Pancreas (tissue), 10 donors: ENCODE data around the gene CACNA1C. TPM values are rescaled to one million over a fixed set of nuclear protein-coding genes. Genes with fewer than 3 reads are reported as not detected.

Experiments used
- ATAC-seq, 4 donors: fragments of 200-7000 bp; cut with Tn5 transposase; one replicate each; pipeline versions ENCODE4 v1.8.0 to v1.9.1; 2020; ENCODE audit warnings: mild to moderate bottlenecking in 4 of 4, moderate library complexity in 4 of 4
- DNase-seq, 6 donors: peaks; one replicate each; pipeline ENCODE4 v3.0.0-alpha.2; 2020
- FAIRE-seq: peaks from 2 replicates; lab custom pipeline; 2012; peaks lifted over from hg19 to GRCh38; lab: Jason Lieb, UNC
- H3K27ac ChIP-seq, 4 donors: fragments of 200-600 bp; sonication (generic); 1 replicate in 3 of 4; 2 replicates in 1 of 4; pipeline versions ENCODE4 v1.5.0 to v1.8.0; 2020
- H3K27me3 ChIP-seq, 4 donors: fragments of 200-600 bp; one replicate each; pipeline ENCODE4 v1.8.0; 2021
- H3K36me3 ChIP-seq, 3 donors: fragments of 200-600 bp; sonication (generic) in 1 of 3; one replicate each; pipeline versions ENCODE4 v1.5.0 to v1.8.0; 2020 to 2021
- H3K4me1 ChIP-seq, 3 donors: fragments of 200-600 bp; one replicate each; pipeline ENCODE4 v1.8.0; 2021
- H3K4me3 ChIP-seq, 4 donors: fragments of 200-600 bp; sonication (generic) in 2 of 4; one replicate each; pipeline versions ENCODE4 v1.5.0 to v1.8.0; 2020 to 2021
- H3K9me3 ChIP-seq, 4 donors: fragments of 200-600 bp; one replicate each; pipeline ENCODE4 v1.8.0; 2021
- WGBS, 2 donors: extraction: QIAGEN DNeasy Blood & Tissue Kit; methylation state at CpG; one replicate each; pipeline ENCODE4 v1.1.7; 2013; 5-methylcytosine and 5-hydroxymethylcytosine counted together
- intact Hi-C, 3 donors: fragments of 100-400 bp; cut with DNase I; formaldehyde crosslinking; loops; one replicate each; pipeline versions ENCODE4 v1.11.1 to v1.14.2; 2022
- polyA plus RNA-seq, 2 donors: library from polyadenylated mRNA; stranded (reverse); fragments of 200-250 nt; gene quantifications; one replicate each; pipeline ENCODE4 v1.2.3, GENCODE V29; 2013
- total RNA-seq, 6 donors: library from RNA; stranded (reverse); fragmentation: NEBNext Ultra II Directional in 4 of 6; extraction: Animal tissue kit (Norgen Biotek cat#: 25700) in 4 of 6; gene quantifications; one replicate each; pipeline versions ENCODE4 v1.2.1 to v1.2.4, GENCODE V29; 2021 to 2023
- TF ChIP-seq, protein P1 (sequence below), 4 donors: fragments of 200-600 bp; sonication (generic) in 3 of 4; IDR thresholded peaks; one replicate each; pipeline versions ENCODE4 v1.5.0 to v1.8.0; 2021; ENCODE audit warnings: antibody characterized with exemption in 4 of 4
- donor health status: healthy with polysubstance abuse.
- donor health status: DM: no; HTN: no; CAD: no; lungs with moderate emphysema.
- donor health status: DM: no; HTN: no; CAD: no.
- donor health status: control.
- donor health status: control.
- donor health status: Bipolar disorder and iron deficiency.
- donor health status: DM: yes; HTN: yes; CAD: no.
- donor health status: DM: no; HTN: no; CAD: no.
- donor health status: DM: no; HTN: no; CAD: no.
- donor health status: DM: yes; HTN: yes; CAD: no.

Gene CACNA1C
- total and polyA plus RNA-seq, 8 donors, result 1.2 to 3.8 (median 2.3) TPM

DNA sequence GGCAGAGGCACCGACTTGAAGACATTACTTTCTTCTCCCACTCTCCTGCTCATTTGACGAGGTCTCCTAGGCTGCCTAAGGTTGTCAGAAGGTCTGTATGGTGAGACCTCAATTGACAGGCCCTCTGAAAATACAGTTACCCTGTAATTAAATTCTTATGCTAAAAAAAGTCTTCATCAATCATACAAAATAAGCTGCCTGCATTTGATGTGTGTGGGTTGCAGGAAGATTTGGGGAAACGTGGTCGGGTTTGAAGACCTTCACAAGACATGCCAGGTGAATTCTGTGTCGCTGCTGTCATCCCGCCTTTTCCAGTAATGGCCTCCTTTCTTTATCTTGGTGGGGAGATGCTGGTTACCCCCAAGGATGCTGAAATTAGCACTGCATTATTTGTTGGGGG is 299.4 kb downstream of the CACNA1C start:
- intact Hi-C loops, result no loop called here
- Histone ChIP-seq H3K9me3 (no peaks in the 10 kb centered on the region), H3K27me3 (no peaks in the 10 kb centered on the region), H3K4me3 (no peak overlapping the region), H3K4me1 (no peaks in the 10 kb centered on the region), H3K27ac (no peak overlapping the region), H3K36me3 (no peaks in the 10 kb centered on the region)
- ATAC-seq (no peak), DNase-seq (no peak), FAIRE-seq (no peak)
- TF ChIP-seq, protein P1, sequence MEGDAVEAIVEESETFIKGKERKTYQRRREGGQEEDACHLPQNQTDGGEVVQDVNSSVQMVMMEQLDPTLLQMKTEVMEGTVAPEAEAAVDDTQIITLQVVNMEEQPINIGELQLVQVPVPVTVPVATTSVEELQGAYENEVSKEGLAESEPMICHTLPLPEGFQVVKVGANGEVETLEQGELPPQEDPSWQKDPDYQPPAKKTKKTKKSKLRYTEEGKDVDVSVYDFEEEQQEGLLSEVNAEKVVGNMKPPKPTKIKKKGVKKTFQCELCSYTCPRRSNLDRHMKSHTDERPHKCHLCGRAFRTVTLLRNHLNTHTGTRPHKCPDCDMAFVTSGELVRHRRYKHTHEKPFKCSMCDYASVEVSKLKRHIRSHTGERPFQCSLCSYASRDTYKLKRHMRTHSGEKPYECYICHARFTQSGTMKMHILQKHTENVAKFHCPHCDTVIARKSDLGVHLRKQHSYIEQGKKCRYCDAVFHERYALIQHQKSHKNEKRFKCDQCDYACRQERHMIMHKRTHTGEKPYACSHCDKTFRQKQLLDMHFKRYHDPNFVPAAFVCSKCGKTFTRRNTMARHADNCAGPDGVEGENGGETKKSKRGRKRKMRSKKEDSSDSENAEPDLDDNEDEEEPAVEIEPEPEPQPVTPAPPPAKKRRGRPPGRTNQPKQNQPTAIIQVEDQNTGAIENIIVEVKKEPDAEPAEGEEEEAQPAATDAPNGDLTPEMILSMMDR (IDR thresholded peaks at IDR 0.05), result no peak
- 77 to 90% methylated on average over 6 of the region's 6 CpGs for WGBS, 2 donors

DNA sequence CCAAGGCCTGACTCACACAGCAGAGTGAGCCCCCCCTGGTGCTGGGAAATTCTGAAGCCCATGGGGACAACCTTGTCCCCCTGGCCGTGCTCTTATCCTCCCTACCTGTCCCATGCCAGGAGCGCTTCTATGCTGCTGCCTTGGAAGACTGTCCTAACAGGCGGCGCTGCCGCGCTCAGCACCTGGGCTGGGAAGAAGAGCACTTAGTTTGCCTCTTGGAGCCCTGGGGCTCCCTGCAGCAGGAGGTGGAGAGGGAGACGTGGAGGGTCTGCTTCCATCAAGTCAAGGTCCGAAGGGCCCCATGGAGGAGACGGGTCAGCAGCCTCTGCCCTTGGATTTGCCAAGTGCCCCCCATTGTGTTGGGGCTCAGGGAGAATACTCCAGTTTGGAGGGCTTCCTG is 300.5 kb downstream of the CACNA1C start:
- no peak for FAIRE-seq
- H3K27me3 ChIP-seq, result no peaks in the 10 kb centered on the region
- H3K4me3 ChIP-seq, result no peak overlapping the region
- TF ChIP-seq, protein P1 (IDR thresholded peaks at IDR 0.05), result no peak
- 88 to 93% methylated on average over 9 of the region's 9 CpGs for WGBS, 2 donors
- H3K36me3 ChIP-seq, result no peaks in the 10 kb centered on the region
- no peak for ATAC-seq
- H3K4me1 ChIP-seq, result no peaks in the 10 kb centered on the region
- no peak for DNase-seq
- intact Hi-C loops, result no loop called here
- no peaks in the 10 kb centered on the region for H3K9me3 ChIP-seq
- H3K27ac ChIP-seq, result no peak overlapping the region

DNA sequence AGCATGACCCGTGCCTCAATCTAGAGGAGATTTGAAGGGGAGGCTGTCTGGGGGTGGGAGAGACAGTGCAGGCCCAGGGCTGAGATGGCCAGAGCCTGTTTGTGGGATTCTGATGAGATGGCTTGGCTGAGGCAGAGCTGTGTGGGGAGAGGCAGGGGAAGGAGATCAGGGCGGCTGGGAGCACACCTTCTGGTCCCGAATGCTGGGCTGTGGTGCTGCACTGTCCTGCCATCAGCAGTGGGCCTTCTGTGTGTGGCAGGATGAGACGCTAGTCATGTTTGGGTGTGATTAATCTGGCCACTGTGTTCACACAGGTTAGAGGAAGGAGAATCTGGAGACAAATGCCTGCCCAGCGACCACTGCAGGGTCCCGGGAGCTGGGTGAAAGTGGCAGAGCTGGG is 300.9 kb downstream of the CACNA1C start:
- no peaks in the 10 kb centered on the region for H3K27me3 ChIP-seq
- no peak overlapping the region for H3K27ac ChIP-seq
- 53 to 54% methylated on average over 6 of the region's 6 CpGs for WGBS, 2 donors
- ATAC-seq (no peak), FAIRE-seq (no peak), DNase-seq (no peak)
- H3K4me1 ChIP-seq, result no peaks in the 10 kb centered on the region
- TF ChIP-seq, protein P1 (IDR thresholded peaks at IDR 0.05), result no peak
- intact Hi-C loops, result no loop called here
- no peaks in the 10 kb centered on the region for H3K36me3 ChIP-seq
- no peak overlapping the region for H3K4me3 ChIP-seq
- H3K9me3 ChIP-seq, result no peaks in the 10 kb centered on the region

DNA sequence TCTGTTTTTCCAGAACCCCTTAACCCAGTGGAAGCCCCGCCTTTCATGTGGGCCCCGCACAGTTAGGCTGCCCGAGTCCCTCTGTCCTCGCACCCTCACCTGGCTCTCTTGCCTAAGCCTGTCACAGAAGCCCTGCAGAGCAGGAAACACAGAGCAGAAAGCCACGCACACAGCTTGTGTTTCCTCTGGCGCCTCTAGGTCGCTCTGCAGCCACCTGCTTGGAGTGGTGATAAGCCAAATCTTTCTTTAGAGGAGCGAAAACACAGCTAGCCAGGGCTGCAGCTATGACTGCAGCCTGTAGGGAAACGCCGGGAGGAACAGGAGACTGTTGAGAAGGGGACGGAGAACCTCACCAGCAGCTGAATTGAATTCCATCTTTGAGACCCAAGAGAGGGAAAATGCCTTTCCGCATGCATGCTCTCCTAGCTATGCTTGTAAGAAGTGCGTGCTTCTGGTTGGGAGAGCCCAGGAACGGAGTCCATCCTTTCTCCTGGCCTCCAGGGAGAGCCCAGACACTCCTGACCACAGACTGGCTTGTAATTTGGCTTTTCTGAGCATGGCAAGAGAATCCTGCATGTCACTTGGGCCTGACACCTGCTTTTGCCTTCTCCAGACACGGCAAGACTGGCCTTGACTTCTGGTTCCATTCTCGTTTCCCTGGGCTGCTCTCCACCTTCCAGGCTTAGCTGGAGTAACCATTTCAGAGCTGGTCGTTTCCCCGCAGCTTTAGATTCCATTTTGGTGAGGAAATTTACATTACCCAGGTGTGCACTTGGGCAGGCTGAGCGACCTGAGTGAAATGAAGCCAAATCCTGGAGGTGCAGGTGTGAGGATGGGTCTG is 301.6 kb downstream of the CACNA1C start:
- FAIRE-seq, result no peak
- ATAC-seq, result peak in 3 of 4 donors; percentile 9 to 49 (median 33)
- Histone ChIP-seq H3K27me3 (no peaks in the 10 kb centered on the region), H3K36me3 (no peaks in the 10 kb centered on the region), H3K4me1 (no peaks in the 10 kb centered on the region), H3K27ac (no peak overlapping the region), H3K4me3 (no peak overlapping the region), H3K9me3 (no peaks in the 10 kb centered on the region)
- TF ChIP-seq, protein P1 (IDR thresholded peaks at IDR 0.05), result no peak
- DNase-seq, result no peak
- 29 to 30% methylated on average over 19 of the region's 19 CpGs for WGBS, 2 donors
- intact Hi-C loops, result no loop called here

DNA sequence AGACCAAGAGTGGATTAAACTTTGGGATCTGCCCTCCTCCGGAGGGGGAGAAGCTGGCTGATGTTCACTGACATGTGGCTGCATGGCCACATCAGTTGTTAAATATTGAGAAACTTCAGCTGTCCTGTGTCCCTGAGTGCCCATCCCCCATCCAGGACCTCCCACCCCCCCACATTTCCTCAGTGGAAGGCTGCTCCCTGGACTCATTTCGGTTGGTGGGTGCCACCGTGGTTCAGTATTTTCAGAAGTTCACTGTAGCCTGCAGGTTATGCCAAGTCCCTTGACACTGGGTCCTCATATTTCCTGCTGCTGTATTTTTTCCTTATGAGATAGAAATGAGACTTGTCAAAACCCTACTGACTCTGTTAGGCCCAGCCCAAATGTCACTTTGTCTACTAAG is 302.4 kb downstream of the CACNA1C start:
- no peak for ATAC-seq
- no peaks in the 10 kb centered on the region for H3K9me3 ChIP-seq
- no peaks in the 10 kb centered on the region for H3K27me3 ChIP-seq
- intact Hi-C loops, result no loop called here
- no peak overlapping the region for H3K4me3 ChIP-seq
- TF ChIP-seq, protein P1 (IDR thresholded peaks at IDR 0.05), result no peak
- H3K4me1 ChIP-seq, result no peaks in the 10 kb centered on the region
- no peak for DNase-seq
- no peaks in the 10 kb centered on the region for H3K36me3 ChIP-seq
- no peak overlapping the region for H3K27ac ChIP-seq
- WGBS, 2 donors, result 55 to 64% methylated on average over 3 of the region's 3 CpGs
- no peak for FAIRE-seq
